Measurements from ENCODE around the gene SHF.

SHF gene

GRCh38 chr15:45140557-45141250 lies 47.1 kb downstream of the SHF start:
- Histone ChIP-seq H3K79me2 (ENCODE audit: insufficient read depth, low read depth) (no peaks in the 10 kb centered on the region), H3K27me3 (ENCODE audit: insufficient read depth, low read depth) (no peaks in the 10 kb centered on the region), H4K20me1 (ENCODE audit: insufficient read depth) (no peaks in the 10 kb centered on the region), H2AFZ (ENCODE audit: low read depth) (no peak overlapping the region), H3K36me3 (ENCODE audit: insufficient read depth) (no peaks in the 10 kb centered on the region), H3K4me2 (no peak overlapping the region), H3K9ac (no peak overlapping the region), H3K4me3 (IDR thresholded peaks at IDR 0.05; ENCODE audit: insufficient read depth, low read depth, low read length) (no peak overlapping the region), H3K4me1 (ENCODE audit: low read depth, poor library complexity, severe bottlenecking) (no peaks in the 10 kb centered on the region), H3K27ac (no peak overlapping the region)
- no peak for TF ChIP-seq CTCF (conservative IDR thresholded peaks at IDR 0.05; ENCODE audit: low read depth, low read length)

- no peaks in the 10 kb centered on the region for H4K20me1 ChIP-seq (ENCODE audit: insufficient read depth)
- no peak overlapping the region for H2AFZ ChIP-seq (ENCODE audit: low read depth)
- no peak overlapping the region for H3K27ac ChIP-seq
- no peaks in the 10 kb centered on the region for H3K4me1 ChIP-seq (ENCODE audit: low read depth, poor library complexity, severe bottlenecking)
- no peak overlapping the region for H3K4me3 ChIP-seq (IDR thresholded peaks at IDR 0.05; ENCODE audit: insufficient read depth, low read depth, low read length)
- no peak for TF ChIP-seq CTCF (conservative IDR thresholded peaks at IDR 0.05; ENCODE audit: low read depth, low read length)
- H3K4me2 ChIP-seq: no peak overlapping the region
- H3K79me2 ChIP-seq (ENCODE audit: insufficient read depth, low read depth): no peaks in the 10 kb centered on the region
- no peak overlapping the region for H3K9ac ChIP-seq
- no peaks in the 10 kb centered on the region for H3K36me3 ChIP-seq (ENCODE audit: insufficient read depth)
- no peaks in the 10 kb centered on the region for H3K27me3 ChIP-seq (ENCODE audit: insufficient read depth, low read depth)
Measured at GRCh38 chr15:45139770-45140169, 48.0 kb downstream of the SHF start.

- no peak for TF ChIP-seq CTCF (conservative IDR thresholded peaks at IDR 0.05; ENCODE audit: low read depth, low read length)
- H3K79me2 ChIP-seq (ENCODE audit: insufficient read depth, low read depth): no peaks in the 10 kb centered on the region
- H3K27me3 ChIP-seq (ENCODE audit: insufficient read depth, low read depth): no peaks in the 10 kb centered on the region
- no peak overlapping the region for H3K4me3 ChIP-seq (IDR thresholded peaks at IDR 0.05; ENCODE audit: insufficient read depth, low read depth, low read length)
- H3K4me2 ChIP-seq: no peak overlapping the region
- no peak overlapping the region for H3K27ac ChIP-seq
- no peaks in the 10 kb centered on the region for H3K36me3 ChIP-seq (ENCODE audit: insufficient read depth)
- no peak overlapping the region for H2AFZ ChIP-seq (ENCODE audit: low read depth)
- H3K9ac ChIP-seq: no peak overlapping the region
- H4K20me1 ChIP-seq (ENCODE audit: insufficient read depth): no peaks in the 10 kb centered on the region
- H3K4me1 ChIP-seq (ENCODE audit: low read depth, poor library complexity, severe bottlenecking): no peaks in the 10 kb centered on the region
Measured at GRCh38 chr15:45138814-45139765, 48.7 kb downstream of the SHF start.

GRCh38 chr15:45137703-45138102 lies 50.1 kb downstream of the SHF start:
- H3K4me1 ChIP-seq (ENCODE audit: low read depth, poor library complexity, severe bottlenecking): no peaks in the 10 kb centered on the region
- H3K27me3 ChIP-seq (ENCODE audit: insufficient read depth, low read depth): no peaks in the 10 kb centered on the region
- TF ChIP-seq CTCF (conservative IDR thresholded peaks at IDR 0.05; ENCODE audit: low read depth, low read length): no peak

More at GRCh38 chr15:45137703-45138102, 50.1 kb downstream of the SHF start:
- Histone ChIP-seq H3K36me3 (ENCODE audit: insufficient read depth) (no peaks in the 10 kb centered on the region), H3K9ac (no peak overlapping the region), H3K4me2 (no peak overlapping the region), H2AFZ (ENCODE audit: low read depth) (no peak overlapping the region), H3K27ac (no peak overlapping the region), H3K4me3 (IDR thresholded peaks at IDR 0.05; ENCODE audit: insufficient read depth, low read depth, low read length) (no peak overlapping the region), H3K79me2 (ENCODE audit: insufficient read depth, low read depth) (no peaks in the 10 kb centered on the region), H4K20me1 (ENCODE audit: insufficient read depth) (no peaks in the 10 kb centered on the region)

Data from KMS-11 (cell line).